G401 (cell line): ENCODE data around the gene SBSN. TPM values are rescaled to one million over a fixed set of nuclear protein-coding genes. Genes with fewer than 3 reads are reported as not detected.
"Not testable (repeated sequence)": the region's sequence is repeated elsewhere in the genome, so short reads cannot be mapped to it uniquely, and the experiment has no call there.

Source experiments
- DNase-seq: peaks from one replicate; pipeline ENCODE4 v3.0.0-alpha.2; 2015; ENCODE audit warnings: low spot score
- in situ Hi-C: cut with HindIII; loops from 2 replicates; pipeline ENCODE4 v1.10.0; 2016; ENCODE audit warnings: low sequenced_read_pairs, mixed read lengths
- total RNA-seq: library from RNA; depleted of rRNA; stranded (reverse); fragments of >200 nt; shearing (Covaris generic); gene quantifications from 2 replicates; pipeline ENCODE4 v1.2.3, GENCODE V29; 2014; rRNA removed

SBSN gene
- total RNA-seq, 1 experiment from 2014 or later, result not detected

GRCh38 chr19:35490364-35490763, 37.7 kb downstream of the SBSN start, which contains the start of gene KRTDAP:
Gene KRTDAP, minus strand, starts transcription at chr19:35490464. Its CDS starts 22 bp downstream, at chr19:35490442.
- in situ Hi-C loops, result no loop called here
- no peak for DNase-seq

DNA sequence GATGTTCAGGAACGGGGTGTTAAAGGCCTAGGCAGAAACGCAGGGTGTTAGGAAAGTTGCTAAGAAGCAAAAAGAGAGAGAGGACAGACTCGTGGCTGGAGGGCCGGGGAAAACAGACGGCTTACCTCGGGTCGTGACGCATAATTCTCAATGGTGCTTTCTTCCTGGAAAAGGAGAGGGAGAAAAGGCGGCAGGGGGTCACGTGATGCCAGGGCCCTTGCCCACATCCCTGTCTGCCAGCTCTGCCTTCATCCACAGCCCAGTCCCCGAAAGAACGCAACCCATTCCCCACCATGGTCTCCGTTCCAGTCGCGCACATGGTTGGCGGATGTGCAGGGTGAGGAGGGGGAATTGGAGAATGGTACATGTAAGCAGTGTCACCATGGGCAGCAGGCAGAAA, 39.4 kb downstream of the SBSN start:
- DNase-seq, result no peak
- in situ Hi-C loops, result no loop called here

DNA sequence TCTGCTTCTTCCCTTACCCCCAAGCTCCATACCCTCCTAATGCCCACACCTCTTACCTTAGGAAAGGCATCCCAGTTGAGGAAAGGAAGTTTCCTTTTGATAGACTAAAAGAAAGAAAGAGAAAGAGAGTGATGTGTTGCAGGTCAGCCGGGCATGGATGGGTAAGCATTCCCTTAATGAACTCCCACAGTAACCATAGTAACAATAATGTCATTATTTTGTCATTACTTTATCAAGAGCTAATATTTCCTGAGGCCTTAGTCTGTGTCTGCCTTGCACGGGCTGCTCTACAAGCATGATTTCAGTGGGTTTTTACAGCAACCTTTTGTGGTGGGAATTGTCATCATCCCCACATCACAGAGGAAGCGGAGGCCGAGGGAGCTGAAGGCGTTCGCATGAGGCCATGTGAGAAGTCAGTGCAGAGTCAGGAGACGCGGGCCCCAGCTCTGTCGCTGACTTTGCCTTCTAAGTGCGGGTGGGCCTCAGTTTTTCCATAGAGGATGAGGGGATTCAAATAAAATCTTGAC, 40.4 kb downstream of the SBSN start:
- no peak for DNase-seq
- in situ Hi-C loops, result no loop called here

- in situ Hi-C loops, result no loop called here
Measured at GRCh38 chr19:35486268-35486708, 41.8 kb downstream of the SBSN start.

DNA sequence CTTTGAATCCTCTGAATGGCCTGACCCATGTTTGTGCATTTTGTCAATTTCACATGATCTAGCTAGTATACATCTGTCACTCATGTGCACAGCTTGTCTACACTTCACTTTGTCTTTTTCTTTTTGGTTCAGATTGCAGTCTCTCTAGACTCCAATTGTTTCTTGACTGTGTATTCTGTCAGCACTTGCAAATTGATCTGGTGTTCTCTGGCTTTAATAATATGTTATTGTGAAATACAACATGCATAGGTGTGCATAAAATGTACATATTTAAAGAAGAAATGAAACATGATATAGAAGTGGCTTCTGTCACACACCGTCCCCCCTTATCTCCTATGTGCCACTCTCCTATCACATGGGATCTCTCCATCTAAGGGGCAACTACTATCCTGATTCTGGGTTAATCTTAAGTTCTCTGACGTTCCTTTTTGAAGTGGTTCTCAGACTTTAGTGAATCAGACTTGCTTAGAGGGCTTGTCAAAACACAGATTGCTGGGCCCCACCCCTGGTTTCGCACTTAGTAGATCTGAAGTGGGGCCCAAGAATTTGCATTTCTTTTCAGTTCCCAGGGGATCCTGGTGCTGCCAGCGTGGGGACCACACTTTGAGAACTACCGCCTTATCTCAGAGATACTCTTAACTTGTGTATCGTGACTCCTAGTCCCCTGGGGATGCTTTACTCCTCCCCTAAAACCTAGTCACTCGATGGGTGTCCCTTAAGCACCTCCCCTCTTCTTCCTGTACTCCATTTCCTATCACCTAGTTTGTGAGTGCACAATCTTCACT, 43.7 kb downstream of the SBSN start:
- no peak for DNase-seq
- in situ Hi-C loops, result no loop called here

More at GRCh38 chr19:35486268-35486708, 41.8 kb downstream of the SBSN start:
- DNase-seq, result no peak

- no peak for DNase-seq
- in situ Hi-C loops, result no loop called here
Measured at GRCh38 chr19:35483089-35483488, 45.0 kb downstream of the SBSN start.

- DNase-seq, result no peak
- in situ Hi-C loops, result no loop called here
Measured at GRCh38 chr19:35478794-35479677, 49.1 kb downstream of the SBSN start.

GRCh38 chr19:35476149-35476548, 52.0 kb downstream of the SBSN start:
- no peak for DNase-seq

GRCh38 chr19:35474594-35474993, 53.5 kb downstream of the SBSN start:
- in situ Hi-C loops, DNase-seq: not testable (repeated sequence)

More at GRCh38 chr19:35476149-35476548, 52.0 kb downstream of the SBSN start:
- in situ Hi-C loops, result no loop called here

- DNase-seq, result no peak
- in situ Hi-C loops, result no loop called here
Measured at GRCh38 chr19:35474104-35474503, 54.0 kb downstream of the SBSN start.

Other genes starting within 250 kb of the SBSN start
- not detected in 2 replicates for gene HAMP, start 245.8 kb downstream of the SBSN start, total RNA-seq
- gene MAG, start 236.2 kb downstream of the SBSN start, total RNA-seq, result not detected in 2 replicates
- gene CD22, start 199.1 kb downstream of the SBSN start, total RNA-seq, result not detected in 2 replicates
- gene FFAR1, start 180.4 kb downstream of the SBSN start, total RNA-seq, result not detected in 2 replicates
- gene FFAR3, start 169.9 kb downstream of the SBSN start, total RNA-seq, result not detected in 2 replicates
- not detected in 2 replicates for gene GPR42, start 157.2 kb downstream of the SBSN start, total RNA-seq
- gene FFAR2, start 80.1 kb downstream of the SBSN start, total RNA-seq, result not detected in 2 replicates
- gene KRTDAP, start 37.8 kb downstream of the SBSN start, total RNA-seq, result not detected in 2 replicates
- gene DMKN, start 14.7 kb downstream of the SBSN start, total RNA-seq, result 85.4 and 136 TPM in 2 replicates
- 3.2 TPM in 1 of 2 replicates, not detected in the other for gene GAPDHS, start 5.1 kb upstream of the SBSN start, total RNA-seq
- 208 and 254 TPM in 2 replicates for gene TMEM147, start 17.3 kb upstream of the SBSN start, total RNA-seq
- gene ATP4A, start 35.3 kb upstream of the SBSN start, total RNA-seq, result not detected in 2 replicates
- not detected in 2 replicates for gene PMIS2, start 57.9 kb upstream of the SBSN start, total RNA-seq
- 21.5 and 32.4 TPM in 2 replicates for gene HAUS5, start 84.4 kb upstream of the SBSN start, total RNA-seq
- gene RBM42, start 100.7 kb upstream of the SBSN start, total RNA-seq, result 108 and 119 TPM in 2 replicates
- not detected in 2 replicates for gene ETV2, start 113.4 kb upstream of the SBSN start, total RNA-seq
- gene COX6B1, start 120.0 kb upstream of the SBSN start, total RNA-seq, result 284 and 429 TPM in 2 replicates
- gene UPK1A, start 138.2 kb upstream of the SBSN start, total RNA-seq, result 0.62 TPM in 1 of 2 replicates, not detected in the other
- 0.17 TPM in 1 of 2 replicates, not detected in the other for gene ZBTB32, start 176.2 kb upstream of the SBSN start, total RNA-seq
- 2.5 and 4.6 TPM in 2 replicates for gene KMT2B, start 189.7 kb upstream of the SBSN start, total RNA-seq
- gene IGFLR1, start 214.1 kb upstream of the SBSN start, total RNA-seq, result 4.0 and 9.3 TPM in 2 replicates
- gene U2AF1L4, start 217.1 kb upstream of the SBSN start, total RNA-seq, result 6.3 and 44.4 TPM in 2 replicates
- 63.1 and 65.0 TPM in 2 replicates for gene PSENEN, start 217.3 kb upstream of the SBSN start, total RNA-seq
- gene LIN37, start 220.3 kb upstream of the SBSN start, total RNA-seq, result 0.80 and 9.2 TPM in 2 replicates
- gene HSPB6, start 228.7 kb upstream of the SBSN start, total RNA-seq, result not detected in 2 replicates
- gene PROSER3, start 229.9 kb upstream of the SBSN start, total RNA-seq, result 7.9 and 11.9 TPM in 2 replicates
- gene ARHGAP33, start 247.3 kb upstream of the SBSN start, total RNA-seq, result 1.7 and 4.6 TPM in 2 replicates